SIG-M5 treated with dmso at 0.1 percent for 504 hours (cell line): ENCODE measurements around the gene CELF2.
"Not testable (repeated sequence)": the region's sequence is repeated elsewhere in the genome, so short reads cannot be mapped to it uniquely, and the experiment has no call there.

Experiments used
- DNase-seq: peaks from one replicate; lab custom pipeline; 2025; ENCODE audit not compliant: unreplicated experiment; lab: John Stamatoyannopoulos, UW

CELF2 gene

GRCh38 chr10:11120711-11121110, 103.0 kb downstream of the CELF2 start:
- no peak for DNase-seq

DNA sequence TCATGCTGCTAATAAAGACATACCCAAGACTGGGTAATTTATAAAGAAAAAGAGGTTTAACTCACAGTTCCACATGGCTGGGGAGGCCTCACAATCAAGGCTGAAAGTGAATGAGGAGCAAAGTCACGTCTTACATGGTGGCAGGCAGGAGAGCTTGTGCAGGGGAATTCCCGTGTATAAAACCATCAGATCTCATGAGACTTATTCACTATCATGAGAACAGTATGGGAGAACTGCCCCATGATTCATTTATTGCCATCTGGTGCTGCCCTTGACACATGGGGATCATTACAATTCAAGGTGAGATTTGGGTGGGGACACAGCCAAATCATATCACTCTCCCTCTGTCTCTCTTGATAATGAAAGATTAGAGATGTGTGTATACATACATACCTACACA, 106.2 kb downstream of the CELF2 start:
- DNase-seq = not testable (repeated sequence)

GRCh38 chr10:11125004-11125403, 107.3 kb downstream of the CELF2 start:
- DNase-seq = no peak

- not testable (repeated sequence) for DNase-seq
Observed at GRCh38 chr10:11127017-11127416, 109.3 kb downstream of the CELF2 start.

DNA sequence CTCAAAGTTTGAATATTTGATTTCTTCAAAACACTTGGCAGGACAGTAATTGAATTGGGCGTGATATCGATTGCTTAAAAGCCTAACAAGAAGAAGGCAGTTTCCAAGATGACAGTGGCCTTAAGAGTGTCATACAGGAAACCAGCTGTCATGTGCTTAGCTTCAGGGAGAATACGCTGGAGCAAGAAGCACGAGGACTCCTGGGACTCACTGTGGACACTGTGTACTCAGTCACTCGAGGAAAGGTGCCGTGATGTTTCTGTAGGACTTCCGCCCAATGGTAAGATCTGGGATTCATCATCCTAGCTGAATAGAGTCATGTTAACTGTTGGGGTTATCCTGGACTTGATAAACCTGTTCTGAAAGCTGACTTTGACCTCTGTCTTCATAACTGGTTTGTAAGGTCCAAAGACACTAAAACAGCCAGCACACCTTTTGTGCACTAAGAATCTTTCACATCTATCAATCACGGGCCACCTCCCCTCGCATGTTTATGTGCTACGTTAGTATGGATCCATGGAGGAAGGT, 113.5 kb downstream of the CELF2 start:
- no peak for DNase-seq

DNA sequence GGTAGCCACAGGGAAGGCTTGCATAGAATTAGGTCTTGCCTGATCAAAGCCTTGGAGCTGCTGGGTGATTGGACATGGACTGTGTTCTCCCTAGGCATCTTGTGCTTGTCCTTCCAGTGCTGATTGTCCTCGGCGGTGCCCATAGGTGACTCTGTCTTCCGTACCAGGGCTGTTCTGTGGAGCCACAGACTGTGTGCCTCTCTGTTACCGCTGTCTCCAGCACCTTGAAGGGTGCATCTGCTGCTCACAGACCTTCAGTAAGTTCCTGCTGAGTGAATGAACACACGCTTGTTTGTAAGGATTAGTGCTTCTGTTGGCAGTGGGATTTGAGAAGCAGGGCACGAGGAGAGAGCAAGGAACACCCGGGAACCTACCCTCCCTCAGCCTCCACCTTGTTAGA, 116.7 kb downstream of the CELF2 start:
- no peak for DNase-seq

DNA sequence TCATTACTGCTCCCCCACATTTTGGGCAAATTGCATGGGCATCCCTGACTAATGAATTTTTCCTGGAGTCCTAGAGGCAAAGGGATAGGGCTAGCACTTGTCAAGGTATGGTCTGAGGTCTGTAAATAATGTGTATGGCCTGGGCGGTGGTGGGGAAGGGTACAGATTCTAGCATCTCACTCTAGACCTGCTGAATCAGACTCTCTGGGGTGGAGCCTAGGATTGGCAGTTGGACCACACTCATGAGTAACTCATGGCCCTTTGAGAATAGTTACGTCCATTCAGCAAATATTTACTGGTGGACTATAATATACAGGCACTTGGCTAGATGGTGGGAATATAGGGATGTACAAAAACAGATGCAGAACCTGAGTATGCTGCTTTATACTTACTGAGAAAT, 118.0 kb downstream of the CELF2 start:
- DNase-seq = no peak

- DNase-seq = no peak
Observed at GRCh38 chr10:11138314-11139033, 120.8 kb downstream of the CELF2 start.

- no peak for DNase-seq
Observed at GRCh38 chr10:11140963-11141362, 123.3 kb downstream of the CELF2 start.

- peak; percentile 5 for DNase-seq
Observed at GRCh38 chr10:11141571-11142091, 124.0 kb downstream of the CELF2 start.

GRCh38 chr10:11142777-11143176, 125.1 kb downstream of the CELF2 start:
- no peak for DNase-seq

- DNase-seq = no peak
Observed at GRCh38 chr10:11143242-11143641, 125.6 kb downstream of the CELF2 start.

DNA sequence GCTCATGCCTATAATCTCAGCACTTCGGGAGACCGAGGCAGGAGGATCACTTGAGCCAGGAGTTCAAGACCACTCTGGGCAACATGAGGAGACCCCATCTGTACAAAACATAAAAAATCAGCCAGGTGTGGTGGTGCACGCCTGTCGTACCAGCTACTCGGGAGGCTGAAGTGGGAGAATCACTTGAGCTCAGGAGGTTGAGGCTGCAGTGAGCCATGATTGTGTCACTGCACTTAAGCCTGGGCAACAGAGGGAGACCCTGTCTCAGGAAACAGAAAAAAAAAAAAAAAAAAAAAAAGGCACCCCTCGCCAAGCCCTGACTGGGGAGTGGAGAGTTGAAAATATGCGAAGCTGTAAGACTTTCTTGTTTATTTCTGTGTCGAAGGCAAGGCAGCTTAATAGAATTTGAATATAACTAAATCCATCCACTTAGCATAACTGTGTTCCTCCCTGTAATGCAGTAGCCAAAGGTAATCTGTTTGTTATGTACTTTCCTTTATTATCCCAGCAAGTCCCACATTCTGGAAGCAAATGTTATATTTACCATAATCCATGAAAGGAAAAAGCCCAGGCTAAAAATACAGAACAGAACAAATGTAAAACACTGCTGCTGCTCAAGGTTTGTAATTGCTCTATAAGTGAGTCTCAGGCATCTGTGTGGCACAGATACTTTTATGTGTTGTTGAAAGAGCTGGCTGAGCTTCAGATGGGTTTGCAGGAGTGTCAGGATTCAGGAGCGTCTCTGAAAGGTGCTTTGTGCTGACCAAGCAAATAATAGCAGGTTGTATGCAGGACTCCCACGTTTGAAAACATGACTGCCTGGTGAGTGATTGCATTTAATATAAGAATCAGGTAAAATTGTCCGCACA, 127.2 kb downstream of the CELF2 start:
- DNase-seq = no peak

GRCh38 chr10:11145495-11145855, 127.8 kb downstream of the CELF2 start:
- peak; percentile 73 for DNase-seq

GRCh38 chr10:11146402-11147171, 128.9 kb downstream of the CELF2 start:
- DNase-seq = no peak

DNA sequence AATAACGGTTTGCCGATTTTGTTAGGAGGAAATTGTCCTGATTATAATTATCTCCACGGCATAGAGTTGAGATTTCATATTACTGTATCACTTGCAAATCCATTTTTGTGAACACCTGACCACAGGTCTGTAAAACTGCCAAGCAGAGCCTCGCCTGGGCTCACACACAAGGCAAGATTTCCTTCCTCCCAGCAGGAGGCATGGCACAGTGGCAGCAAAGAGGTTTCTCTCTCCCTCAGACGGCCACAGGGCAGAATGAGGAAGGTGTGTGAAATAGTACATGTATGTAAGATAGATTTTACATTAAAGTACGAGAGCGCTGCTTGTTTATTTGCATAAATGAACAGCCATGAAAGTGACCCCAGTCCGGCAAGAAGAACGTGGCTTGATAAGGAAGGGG, 130.1 kb downstream of the CELF2 start:
- peak; percentile 38 for DNase-seq

DNA sequence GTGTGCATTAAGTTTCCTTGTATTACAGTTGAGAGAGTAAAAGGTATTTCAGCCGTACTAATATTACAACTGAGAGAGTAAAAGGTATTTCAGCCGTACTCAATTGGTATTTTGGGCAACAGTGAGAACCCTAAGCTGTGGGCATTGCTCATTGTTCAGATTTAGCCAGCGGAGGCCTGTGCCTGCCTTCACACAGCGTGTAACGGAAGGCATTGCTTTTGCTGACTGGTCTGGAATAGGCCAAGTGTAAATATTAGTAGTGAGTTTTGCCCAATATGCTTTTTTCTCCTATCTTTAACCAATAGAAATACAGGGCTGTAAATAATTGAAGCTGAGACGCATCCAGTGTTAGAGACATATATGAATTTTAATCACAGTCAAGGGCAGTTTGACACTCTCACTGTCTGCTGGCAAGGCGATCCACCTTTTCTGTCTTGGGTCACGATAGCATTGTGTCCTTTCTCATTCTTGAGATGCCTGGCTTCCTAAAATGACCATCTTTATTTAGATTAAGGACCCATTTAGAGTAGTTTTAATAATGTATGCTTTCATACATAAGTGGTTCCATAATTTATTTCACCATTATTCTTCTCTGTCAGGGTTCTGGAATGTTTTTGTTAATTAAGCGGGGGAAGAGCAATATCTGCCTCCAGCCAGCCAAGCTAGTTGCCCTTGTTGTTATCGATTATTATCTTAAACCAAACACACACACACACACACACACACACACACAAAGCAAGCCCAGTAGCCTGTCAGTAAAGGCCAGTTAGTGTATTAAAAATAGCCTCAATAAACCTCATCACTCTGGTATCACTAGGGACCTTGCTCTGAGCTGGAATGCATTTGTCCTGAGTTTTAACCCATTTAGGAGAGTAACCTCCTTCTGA, 130.7 kb downstream of the CELF2 start:
- no peak for DNase-seq

GRCh38 chr10:11149807-11150141, 132.1 kb downstream of the CELF2 start:
- DNase-seq = no peak

DNA sequence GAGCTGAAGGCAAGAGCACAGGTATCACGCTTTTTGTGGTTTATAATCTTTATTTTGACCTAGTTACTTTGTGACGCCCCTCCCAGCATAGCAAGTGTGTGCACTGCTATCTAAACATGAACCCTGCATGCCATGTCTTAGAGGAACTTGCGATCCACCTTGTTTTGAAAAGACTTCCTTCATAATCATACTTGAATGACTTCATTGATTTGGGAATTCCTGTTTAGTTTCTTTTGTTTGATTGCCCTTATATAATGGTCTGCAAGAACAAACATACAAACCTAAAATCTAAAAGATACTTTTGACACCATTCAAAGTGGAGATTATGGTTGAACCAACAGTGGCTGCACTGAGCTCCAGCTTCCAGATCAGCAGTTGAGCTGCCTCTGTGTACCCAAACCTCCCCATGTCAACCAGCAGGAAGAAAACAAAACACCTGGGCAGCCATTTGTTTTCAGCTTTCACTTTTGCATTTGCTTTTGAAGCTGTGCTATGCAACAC, 132.6 kb downstream of the CELF2 start:
- no peak for DNase-seq

- no peak for DNase-seq
Observed at GRCh38 chr10:11150879-11151415, 133.3 kb downstream of the CELF2 start.
